Progenitor cell of endocrine pancreas (in vitro differentiated cells): Measurements from ENCODE around the gene CHD9NB. TPM values are rescaled to one million over a fixed set of nuclear protein-coding genes. Genes with fewer than 3 reads are reported as not detected.
"Not testable (repeated sequence)": the region's sequence is repeated elsewhere in the genome, so short reads cannot be mapped to it uniquely, and the experiment has no call there.

Source experiments
- DNase-seq: peaks from one replicate; pipeline ENCODE4 v3.0.0; 2021; ENCODE audit warnings: low spot score; ENCODE audit not compliant: unreplicated experiment
- H3K27ac Mint-ChIP-seq: 2 replicates; pipeline ENCODE4 v1.8.0; 2021; ENCODE audit warnings: mild to moderate bottlenecking, moderate library complexity, mixed read lengths
- H3K27me3 Mint-ChIP-seq: 2 replicates; pipeline ENCODE4 v1.8.0; 2021; ENCODE audit warnings: mixed read lengths
- H3K36me3 Mint-ChIP-seq: 2 replicates; pipeline ENCODE4 v1.8.0; 2022; ENCODE audit warnings: mixed read lengths; ENCODE audit not compliant: insufficient read depth
- H3K4me1 Mint-ChIP-seq: 2 replicates; pipeline ENCODE4 v1.8.0; 2021; ENCODE audit warnings: low read depth, mixed read lengths
- H3K4me3 Mint-ChIP-seq: 2 replicates; pipeline ENCODE4 v1.8.0; 2021; ENCODE audit warnings: low read depth, mild to moderate bottlenecking, moderate library complexity, mixed read lengths
- H3K9me3 Mint-ChIP-seq: 2 replicates; pipeline ENCODE4 v1.8.0; 2021; ENCODE audit warnings: low read depth, mixed read lengths
- total RNA-seq: library from RNA; stranded (reverse); gene quantifications from 2 replicates; pipeline ENCODE4 v1.2.1, GENCODE V29; 2021
- TF ChIP-seq, protein P1 (sequence below): fragments of 200-600 bp; sonication (generic); IDR thresholded peaks from one replicate; pipeline ENCODE4 v1.5.0; 2021; ENCODE audit warnings: antibody characterized with exemption, mild to moderate bottlenecking; ENCODE audit not compliant: unreplicated experiment

The CHD9NB gene
- total RNA-seq, 1 donor from 2014 or later: 1.1 TPM

DNA sequence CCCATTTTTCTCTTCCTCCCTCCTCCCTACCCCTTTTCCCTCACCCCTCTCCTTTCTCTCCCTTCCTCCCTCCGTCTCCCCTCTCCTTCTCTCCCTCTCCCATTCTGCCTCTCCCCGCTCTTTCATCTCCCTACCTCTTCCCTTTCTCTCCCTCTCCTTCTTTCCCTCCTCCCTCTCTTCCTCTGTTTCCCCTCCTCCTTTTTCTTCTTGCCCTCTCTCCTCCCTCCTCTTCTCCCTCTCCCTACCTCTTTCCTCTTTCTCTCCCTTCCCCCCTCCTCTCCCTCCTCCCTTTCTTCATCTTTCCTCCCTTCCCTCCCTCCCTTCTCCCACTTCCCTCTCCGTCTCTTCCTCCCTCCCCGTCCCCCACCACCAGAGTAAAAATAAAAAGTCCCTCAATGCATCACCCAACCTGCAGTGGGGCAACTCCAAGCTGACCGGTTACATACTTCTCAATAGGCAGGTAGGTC is 10.4 kb downstream of the CHD9NB start:
- DNase-seq: no peak
- TF ChIP-seq, protein P1, sequence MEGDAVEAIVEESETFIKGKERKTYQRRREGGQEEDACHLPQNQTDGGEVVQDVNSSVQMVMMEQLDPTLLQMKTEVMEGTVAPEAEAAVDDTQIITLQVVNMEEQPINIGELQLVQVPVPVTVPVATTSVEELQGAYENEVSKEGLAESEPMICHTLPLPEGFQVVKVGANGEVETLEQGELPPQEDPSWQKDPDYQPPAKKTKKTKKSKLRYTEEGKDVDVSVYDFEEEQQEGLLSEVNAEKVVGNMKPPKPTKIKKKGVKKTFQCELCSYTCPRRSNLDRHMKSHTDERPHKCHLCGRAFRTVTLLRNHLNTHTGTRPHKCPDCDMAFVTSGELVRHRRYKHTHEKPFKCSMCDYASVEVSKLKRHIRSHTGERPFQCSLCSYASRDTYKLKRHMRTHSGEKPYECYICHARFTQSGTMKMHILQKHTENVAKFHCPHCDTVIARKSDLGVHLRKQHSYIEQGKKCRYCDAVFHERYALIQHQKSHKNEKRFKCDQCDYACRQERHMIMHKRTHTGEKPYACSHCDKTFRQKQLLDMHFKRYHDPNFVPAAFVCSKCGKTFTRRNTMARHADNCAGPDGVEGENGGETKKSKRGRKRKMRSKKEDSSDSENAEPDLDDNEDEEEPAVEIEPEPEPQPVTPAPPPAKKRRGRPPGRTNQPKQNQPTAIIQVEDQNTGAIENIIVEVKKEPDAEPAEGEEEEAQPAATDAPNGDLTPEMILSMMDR: no peak
- no peak overlapping the region for H3K4me3 Mint-ChIP-seq
- peaks cover 16% of the 10 kb centered on the region for H3K27me3 Mint-ChIP-seq
- H3K9me3 Mint-ChIP-seq: peaks cover 5% of the 10 kb centered on the region
- H3K4me1 Mint-ChIP-seq: peaks cover 41% of the 10 kb centered on the region
- H3K27ac Mint-ChIP-seq: no peak overlapping the region
- no peaks in the 10 kb centered on the region for H3K36me3 Mint-ChIP-seq

DNA sequence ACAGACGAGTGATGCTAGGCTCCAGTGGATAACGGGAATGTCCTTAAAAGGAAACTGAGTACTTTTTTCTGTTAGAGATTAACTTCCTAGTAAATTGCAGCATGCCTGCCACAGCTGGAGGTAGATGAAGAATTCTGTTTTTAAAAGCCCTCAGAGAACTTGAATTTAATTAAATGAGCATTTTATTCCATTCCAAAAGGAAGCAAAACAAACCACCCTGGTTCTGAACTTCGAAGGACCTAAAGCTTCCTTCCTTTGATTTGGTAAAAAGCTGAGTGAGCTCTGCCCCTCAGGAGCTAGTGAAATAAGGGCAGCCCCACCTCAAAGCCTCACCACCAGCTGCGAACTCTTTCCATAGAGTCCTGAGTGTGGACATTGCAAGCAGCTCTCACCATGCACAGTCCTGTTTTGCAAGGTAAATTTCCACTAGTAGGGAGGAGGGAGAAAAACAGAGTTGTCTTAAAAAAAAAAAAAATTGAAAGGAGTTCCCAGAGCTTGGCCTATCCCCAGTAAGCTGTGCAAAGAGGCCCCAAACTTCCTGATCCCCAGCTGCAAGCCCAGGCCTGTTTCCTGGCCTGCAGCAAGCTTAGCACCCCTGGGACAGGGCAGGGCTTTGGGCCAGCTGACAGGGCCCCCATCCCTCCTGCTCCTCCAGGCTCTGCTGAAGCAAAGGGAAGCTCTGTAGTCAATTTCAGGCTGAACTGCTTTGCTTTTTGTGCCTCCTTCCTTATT is 11.2 kb downstream of the CHD9NB start:
- Mint-ChIP-seq H3K4me1 (peaks cover 41% of the 10 kb centered on the region), H3K27me3 (peaks cover 16% of the 10 kb centered on the region), H3K4me3 (no peak overlapping the region), H3K36me3 (no peaks in the 10 kb centered on the region), H3K9me3 (no peaks in the 10 kb centered on the region), H3K27ac (peak overlapping the region; percentile 36)
- TF ChIP-seq, protein P1: no peak
- no peak for DNase-seq

DNA sequence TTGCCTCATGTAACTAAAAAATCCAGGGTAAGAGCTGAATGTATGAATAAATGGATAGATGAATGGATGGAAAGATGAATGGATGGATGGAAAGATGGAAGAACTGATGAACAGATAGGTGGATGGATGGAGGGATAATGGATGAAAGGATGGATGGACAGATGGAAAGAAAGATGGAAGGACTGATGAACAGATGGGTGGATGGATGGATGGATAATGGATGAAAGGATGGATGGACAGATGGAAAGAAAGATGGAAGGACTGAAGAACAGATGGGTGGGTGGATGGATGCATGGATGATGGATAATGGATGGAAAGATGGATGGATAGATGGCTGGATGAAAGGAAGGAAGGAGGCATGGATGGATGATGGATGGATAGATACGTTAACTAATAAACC is 11.9 kb downstream of the CHD9NB start:
- Mint-ChIP-seq H3K27me3 (peaks cover 16% of the 10 kb centered on the region), H3K4me3 (no peak overlapping the region), H3K4me1 (peaks cover 40% of the 10 kb centered on the region), H3K27ac (no peak overlapping the region), H3K9me3 (no peaks in the 10 kb centered on the region), H3K36me3 (no peaks in the 10 kb centered on the region)
- TF ChIP-seq, protein P1: no peak
- no peak for DNase-seq

GRCh38 chr16:53036711-53037110 is 16.0 kb downstream of the CHD9NB start:
- H3K27me3 Mint-ChIP-seq, H3K9me3 Mint-ChIP-seq, DNase-seq, H3K27ac Mint-ChIP-seq, H3K4me3 Mint-ChIP-seq, H3K36me3 Mint-ChIP-seq: not testable (repeated sequence)
- peaks cover 12% of the 10 kb centered on the region for H3K4me1 Mint-ChIP-seq

DNA sequence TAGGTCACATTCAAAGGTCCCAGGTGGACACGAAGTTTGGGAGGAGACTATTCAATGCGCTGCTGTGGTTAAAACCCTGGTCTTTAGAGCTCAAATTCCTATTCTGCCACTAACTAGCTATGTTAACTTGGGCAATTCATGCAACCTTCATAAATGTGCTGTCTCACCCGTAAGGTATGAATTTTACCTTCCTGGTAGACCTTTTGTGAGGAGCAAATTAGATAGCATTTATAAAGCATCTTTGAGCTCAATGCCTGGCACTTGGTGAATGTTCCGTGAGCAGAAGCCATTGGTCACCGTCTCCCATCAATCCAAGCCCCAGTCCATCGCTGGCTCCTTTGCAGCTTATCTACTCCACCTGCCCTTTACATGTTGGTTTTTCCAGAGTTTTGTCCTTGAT is 16.6 kb downstream of the CHD9NB start:
- Mint-ChIP-seq H3K27ac (no peak overlapping the region), H3K9me3 (no peaks in the 10 kb centered on the region), H3K27me3 (peaks cover 3% of the 10 kb centered on the region), H3K4me3 (no peak overlapping the region), H3K4me1 (peaks cover 10% of the 10 kb centered on the region), H3K36me3 (no peaks in the 10 kb centered on the region)
- TF ChIP-seq, protein P1: no peak
- DNase-seq: no peak
